ENCODE measurements around the gene SLC27A2.

Gene SLC27A2

GRCh38 chr15:50277370-50277769 lies 95.4 kb downstream of the SLC27A2 start:
- DNase-seq, result no peak

- no peak for DNase-seq
Measured at GRCh38 chr15:50278496-50278895, 96.5 kb downstream of the SLC27A2 start.

- no peak for DNase-seq
Measured at GRCh38 chr15:50280271-50280670, 98.3 kb downstream of the SLC27A2 start.

GRCh38 chr15:50281427-50281826 lies 99.4 kb downstream of the SLC27A2 start:
- no peak for DNase-seq
